Medulla oblongata (tissue), 1 donor: ENCODE results near the gene PLD6.

Source experiments
- DNase-seq: peaks from one replicate; pipeline ENCODE4 v3.0.0-alpha.2; 2015; ENCODE audit errors: extremely low spot score

Gene PLD6

GRCh38 chr17:17156107-17156506 lies 50.0 kb downstream of the PLD6 start:
- no peak for DNase-seq

- no peak for DNase-seq
Observed at GRCh38 chr17:17155568-17155967, 50.6 kb downstream of the PLD6 start.

- no peak for DNase-seq
Observed at GRCh38 chr17:17154981-17155380, 51.2 kb downstream of the PLD6 start.

- no peak for DNase-seq
Observed at GRCh38 chr17:17154556-17154955, 51.6 kb downstream of the PLD6 start.

- DNase-seq, result no peak
Observed at GRCh38 chr17:17153709-17154108, 52.4 kb downstream of the PLD6 start.

- no peak for DNase-seq
Observed at GRCh38 chr17:17153071-17153470, 53.1 kb downstream of the PLD6 start.

DNA sequence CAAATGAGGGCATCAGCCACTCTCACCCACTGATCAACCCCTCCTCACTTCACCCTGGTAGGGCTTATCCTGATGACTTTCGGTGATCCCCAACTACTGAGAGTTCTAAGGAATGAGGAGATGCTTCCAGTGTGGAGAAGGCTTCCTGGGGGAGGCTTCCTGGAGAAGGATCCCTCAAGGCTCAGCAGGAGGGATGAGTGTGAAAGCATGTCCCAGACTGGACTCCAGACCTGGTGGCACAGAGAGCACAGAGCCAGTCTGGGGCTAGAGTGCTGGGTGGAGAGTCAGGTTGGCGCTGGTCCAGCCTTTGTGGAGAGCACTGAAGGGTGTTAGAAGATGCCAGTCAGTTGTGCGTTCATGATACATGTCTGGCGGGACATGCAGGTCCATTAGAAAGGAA lies 53.7 kb downstream of the PLD6 start:
- DNase-seq, result peak; percentile 48

- DNase-seq, result peak; percentile 92
Observed at GRCh38 chr17:17151962-17152361, 54.2 kb downstream of the PLD6 start.

DNA sequence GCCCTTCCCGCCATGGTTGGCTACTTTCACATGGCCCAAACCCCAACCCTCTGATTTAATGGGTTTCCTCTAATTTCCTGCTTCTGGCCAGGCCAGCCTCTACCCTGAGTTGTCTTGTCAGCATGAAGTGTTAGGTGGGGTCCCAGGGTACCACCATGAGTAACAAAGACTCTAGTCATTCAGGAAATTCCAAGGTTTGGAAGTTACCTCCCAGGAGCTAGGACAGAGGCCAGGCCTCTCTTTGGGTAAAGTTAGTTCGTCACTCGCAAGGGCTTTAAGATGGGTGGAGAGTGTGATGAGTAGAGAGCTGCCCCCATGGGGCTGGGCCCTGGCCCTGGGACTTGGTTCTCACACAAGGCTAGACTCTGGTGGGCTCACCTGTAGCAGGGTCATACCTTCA lies 54.6 kb downstream of the PLD6 start:
- no peak for DNase-seq

DNA sequence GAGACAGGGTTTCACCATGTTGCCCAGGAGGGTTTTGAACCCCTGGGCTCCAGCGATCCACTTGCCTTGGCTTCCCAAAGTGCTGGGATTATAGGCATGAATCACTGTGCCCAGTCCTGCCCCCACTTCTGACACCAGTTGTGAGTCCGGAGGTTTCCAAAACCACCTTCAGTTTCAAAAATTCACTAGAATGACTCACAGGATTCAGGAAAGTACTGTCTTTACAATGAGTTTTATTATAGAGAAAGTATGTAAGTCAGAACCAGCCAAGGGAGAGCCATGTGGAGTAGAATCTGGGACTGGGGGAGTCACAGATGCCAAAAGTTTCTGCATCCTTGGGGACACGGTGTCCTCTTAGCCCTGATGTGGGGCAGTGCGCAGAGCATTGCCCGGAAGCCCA lies 55.1 kb downstream of the PLD6 start:
- no peak for DNase-seq
